HCT116 (cell line): ENCODE results near the gene BBS10.

ENCODE experiments used
- POLR2A ChIP-seq: IDR thresholded peaks from 2 replicates; pipeline ENCODE4 v1.7.0; 2011; ENCODE audit warnings: borderline replicate concordance; ENCODE audit not compliant: insufficient read depth, insufficient read length; ENCODE audit errors: extremely low read depth
- TF ChIP-seq, protein P1 (sequence below), 3 experiments: fragments of 200-600 bp in 1 of 3; sonication (generic) in 1 of 3; IDR thresholded peaks in 2 of 3; conservative IDR thresholded peaks in 1 of 3; 2 replicates each; pipeline ENCODE4 v1.5.1; 2012 to 2017; ENCODE audit warnings: low read depth in 2 of 3, low read length in 2 of 3, antibody characterized with exemption in 1 of 3, borderline replicate concordance in 1 of 3, control low read depth in 1 of 3, mild to moderate bottlenecking in 1 of 3, mixed read lengths in 1 of 3, mixed run types in 1 of 3, moderate library complexity in 1 of 3; ENCODE audit not compliant: insufficient read depth in 1 of 3

GRCh38 chr12:76313299-76313698 is 34.9 kb downstream of the BBS10 start:
- TF ChIP-seq POLR2A = no peak
- TF ChIP-seq, protein P1, sequence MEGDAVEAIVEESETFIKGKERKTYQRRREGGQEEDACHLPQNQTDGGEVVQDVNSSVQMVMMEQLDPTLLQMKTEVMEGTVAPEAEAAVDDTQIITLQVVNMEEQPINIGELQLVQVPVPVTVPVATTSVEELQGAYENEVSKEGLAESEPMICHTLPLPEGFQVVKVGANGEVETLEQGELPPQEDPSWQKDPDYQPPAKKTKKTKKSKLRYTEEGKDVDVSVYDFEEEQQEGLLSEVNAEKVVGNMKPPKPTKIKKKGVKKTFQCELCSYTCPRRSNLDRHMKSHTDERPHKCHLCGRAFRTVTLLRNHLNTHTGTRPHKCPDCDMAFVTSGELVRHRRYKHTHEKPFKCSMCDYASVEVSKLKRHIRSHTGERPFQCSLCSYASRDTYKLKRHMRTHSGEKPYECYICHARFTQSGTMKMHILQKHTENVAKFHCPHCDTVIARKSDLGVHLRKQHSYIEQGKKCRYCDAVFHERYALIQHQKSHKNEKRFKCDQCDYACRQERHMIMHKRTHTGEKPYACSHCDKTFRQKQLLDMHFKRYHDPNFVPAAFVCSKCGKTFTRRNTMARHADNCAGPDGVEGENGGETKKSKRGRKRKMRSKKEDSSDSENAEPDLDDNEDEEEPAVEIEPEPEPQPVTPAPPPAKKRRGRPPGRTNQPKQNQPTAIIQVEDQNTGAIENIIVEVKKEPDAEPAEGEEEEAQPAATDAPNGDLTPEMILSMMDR (IDR thresholded peaks at IDR 0.05 in 2 of 3, conservative IDR thresholded peaks at IDR 0.05 in 1 of 3; ENCODE audit: borderline replicate concordance in 1 of 3, insufficient read depth in 1 of 3, low read depth in 2 of 3, low read length in 2 of 3) = no peak
